Lower leg skin (tissue), 3 donors: ENCODE results near the gene ARHGAP10.

Experiments
- CTCF ChIP-seq, 3 donors: fragments of 450-650 bp; IDR thresholded peaks; one replicate each; pipeline ENCODE4 v1.5.1; 2016; ENCODE audit warnings: antibody characterized with exemption in 3 of 3, mild to moderate bottlenecking in 3 of 3, moderate library complexity in 2 of 3
- POLR2A ChIP-seq, 2 donors: fragments of 450-650 bp; IDR thresholded peaks; one replicate each; pipeline ENCODE4 v1.6.1; 2016 to 2017; ENCODE audit warnings: antibody characterized with exemption in 2 of 2, mild to moderate bottlenecking in 1 of 2, moderate library complexity in 1 of 2

DNA sequence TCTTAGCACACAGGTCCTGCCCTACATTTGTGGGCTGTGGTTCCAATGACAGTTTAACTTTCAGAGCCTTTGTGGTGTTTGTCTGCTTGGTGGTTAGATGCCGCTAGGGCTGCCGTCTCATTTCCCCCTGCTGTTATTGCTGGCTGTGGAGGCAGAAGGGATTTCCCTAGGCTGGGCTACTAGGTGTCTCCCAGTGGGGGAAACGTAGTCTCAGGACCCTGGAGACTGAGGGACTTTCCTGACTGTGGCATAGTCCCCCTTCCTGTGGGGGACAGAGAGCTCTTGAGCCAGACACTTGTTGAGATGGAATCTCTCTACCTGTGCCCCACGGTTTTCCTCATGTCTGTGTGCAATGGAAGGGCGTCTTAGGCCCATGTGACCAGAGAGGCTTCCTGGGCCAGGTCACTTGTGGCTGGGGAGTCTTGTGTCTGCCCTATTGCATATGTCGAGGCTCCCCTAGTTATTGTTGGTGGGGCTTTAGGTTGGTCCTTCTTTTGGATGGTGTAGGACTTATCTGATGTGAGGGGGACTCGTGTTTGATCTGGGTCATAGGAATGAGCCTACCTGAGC, 68.2 kb downstream of the ARHGAP10 start:
- TF ChIP-seq POLR2A (IDR thresholded peaks at IDR 0.05) (no peak), CTCF (IDR thresholded peaks at IDR 0.05) (no peak)
